ENCODE results near the gene ING5.
"Not testable (repeated sequence)": the region's sequence is repeated elsewhere in the genome, so short reads cannot be mapped to it uniquely, and the experiment has no call there.

ING5 gene

DNA sequence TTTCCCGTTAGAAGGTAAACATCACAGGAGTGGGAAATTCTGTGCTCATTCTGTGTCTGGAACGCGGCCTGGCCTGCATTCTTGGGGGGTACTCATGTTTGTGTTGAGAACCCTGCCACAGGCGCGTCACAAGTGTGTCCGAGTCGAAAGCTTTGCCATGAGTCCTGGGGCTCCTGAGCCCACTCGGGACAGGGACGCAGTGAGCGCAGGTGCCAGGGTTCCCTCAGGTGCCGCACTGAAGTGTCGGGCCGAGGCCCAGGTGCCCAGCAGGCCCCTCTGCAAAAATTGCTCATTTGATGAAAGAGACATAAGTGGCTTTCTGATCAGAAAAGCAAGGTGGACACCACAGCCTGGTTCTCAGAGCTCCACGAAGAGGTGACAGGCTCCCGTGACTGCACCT is 37.3 kb downstream of the ING5 start:
- no peak for DNase-seq (ENCODE audit: low spot score)

DNA sequence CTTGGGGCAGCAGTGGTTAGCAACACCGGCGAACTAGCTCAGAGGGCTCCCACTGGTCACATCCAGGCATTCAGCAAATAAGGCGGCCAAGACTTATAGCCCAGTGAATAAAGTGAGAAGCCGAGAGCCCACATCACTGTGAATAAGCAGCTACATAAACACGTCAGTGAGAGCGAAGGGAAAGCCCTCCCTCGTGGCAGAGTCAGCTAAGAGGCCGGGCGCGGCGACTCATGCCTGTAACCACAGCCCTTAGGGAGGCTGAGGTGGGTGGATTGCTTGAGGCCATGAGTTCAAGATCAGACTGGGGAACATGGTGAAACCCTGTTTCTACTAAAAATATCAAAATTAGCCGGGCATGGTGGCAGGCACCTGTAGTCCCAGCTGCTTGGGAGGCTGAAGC is 37.8 kb downstream of the ING5 start:
- no peak for DNase-seq (ENCODE audit: low spot score)

DNA sequence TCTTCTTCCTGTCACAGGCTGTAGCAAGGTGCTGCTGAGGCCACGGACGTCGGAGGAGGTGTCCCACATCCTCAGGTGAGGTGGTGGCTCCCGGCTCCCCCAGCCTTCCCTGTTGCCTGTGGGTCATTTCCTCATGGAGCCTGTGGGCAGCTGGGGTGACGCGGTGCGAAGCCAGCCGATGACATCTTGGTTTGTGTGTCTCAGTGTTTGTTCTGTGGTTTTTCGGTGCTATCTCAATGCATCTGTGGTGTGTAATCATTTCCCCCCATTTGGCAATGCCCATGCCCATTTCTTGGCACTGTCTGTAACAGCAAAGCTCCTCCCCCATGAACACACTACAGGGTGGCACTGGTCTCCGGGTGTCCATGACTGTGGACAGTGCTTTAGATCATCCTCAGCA is 39.2 kb downstream of the ING5 start:
- DNase-seq (ENCODE audit: low spot score): no peak

DNA sequence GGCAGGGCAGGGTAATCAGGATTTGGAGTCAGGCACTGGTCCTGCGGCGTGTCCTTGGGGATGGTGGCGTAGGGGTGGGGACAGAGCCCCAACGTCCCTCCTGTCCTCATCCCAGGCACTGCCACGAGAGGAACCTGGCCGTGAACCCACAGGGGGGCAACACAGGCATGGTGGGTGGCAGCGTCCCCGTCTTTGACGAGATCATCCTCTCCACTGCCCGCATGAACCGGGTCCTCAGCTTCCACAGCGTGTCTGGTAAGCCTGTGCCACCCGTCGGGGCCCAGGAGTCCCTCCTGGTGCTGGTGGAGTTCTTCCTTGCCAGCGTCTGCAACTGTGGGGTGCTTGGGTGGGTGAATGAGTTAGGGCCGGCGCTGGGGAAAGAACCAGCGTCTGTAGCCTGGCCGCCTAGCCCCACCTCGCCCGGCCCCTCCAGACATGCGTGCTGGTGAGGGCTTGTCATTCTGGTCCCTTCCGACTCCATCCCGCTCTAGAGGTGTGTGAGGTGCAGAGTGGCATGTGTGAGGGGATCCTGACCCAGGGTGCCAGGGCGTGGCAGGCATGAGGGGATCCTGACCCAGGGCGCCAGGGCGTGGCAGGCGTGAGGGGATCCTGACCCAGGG is 40.6 kb downstream of the ING5 start:
- DNase-seq (ENCODE audit: low spot score): no peak

DNA sequence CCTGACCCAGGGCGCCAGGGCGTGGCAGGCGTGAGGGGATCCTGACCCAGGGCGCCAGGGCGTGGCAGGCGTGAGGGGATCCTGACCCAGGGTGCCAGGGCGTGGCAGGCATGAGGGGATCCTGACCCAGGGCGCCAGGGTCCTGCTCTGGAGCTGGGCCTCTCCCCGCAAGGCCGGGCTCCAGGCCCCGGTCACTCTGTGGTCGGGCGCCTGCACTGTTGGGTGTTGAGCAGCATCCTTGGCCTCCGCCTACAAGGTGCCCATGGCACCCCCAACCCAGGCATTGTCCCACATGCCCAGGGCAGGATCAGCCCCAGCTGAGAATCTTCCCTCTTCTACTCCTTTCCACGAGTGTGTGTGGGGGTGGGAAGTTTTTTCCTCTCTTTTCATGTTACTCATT is 41.2 kb downstream of the ING5 start:
- not testable (repeated sequence) for DNase-seq (ENCODE audit: low spot score)

DNA sequence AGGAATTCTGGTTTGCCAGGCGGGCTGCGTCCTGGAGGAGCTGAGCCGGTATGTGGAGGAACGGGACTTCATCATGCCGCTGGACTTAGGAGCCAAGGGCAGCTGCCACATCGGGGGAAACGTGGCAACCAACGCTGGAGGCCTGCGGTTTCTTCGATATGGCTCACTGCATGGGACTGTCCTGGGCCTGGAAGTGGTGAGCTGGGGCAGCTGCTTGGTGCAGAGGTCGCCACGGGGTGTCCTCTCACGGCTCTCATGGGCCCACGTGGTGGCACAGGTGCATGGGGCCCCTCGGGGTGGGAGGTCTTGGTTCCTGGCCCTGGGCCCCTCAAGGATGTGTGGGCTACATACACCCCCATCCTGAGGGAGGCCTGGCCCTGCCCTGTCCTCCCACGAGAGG is 41.8 kb downstream of the ING5 start:
- DNase-seq (ENCODE audit: low spot score): no peak

DNA sequence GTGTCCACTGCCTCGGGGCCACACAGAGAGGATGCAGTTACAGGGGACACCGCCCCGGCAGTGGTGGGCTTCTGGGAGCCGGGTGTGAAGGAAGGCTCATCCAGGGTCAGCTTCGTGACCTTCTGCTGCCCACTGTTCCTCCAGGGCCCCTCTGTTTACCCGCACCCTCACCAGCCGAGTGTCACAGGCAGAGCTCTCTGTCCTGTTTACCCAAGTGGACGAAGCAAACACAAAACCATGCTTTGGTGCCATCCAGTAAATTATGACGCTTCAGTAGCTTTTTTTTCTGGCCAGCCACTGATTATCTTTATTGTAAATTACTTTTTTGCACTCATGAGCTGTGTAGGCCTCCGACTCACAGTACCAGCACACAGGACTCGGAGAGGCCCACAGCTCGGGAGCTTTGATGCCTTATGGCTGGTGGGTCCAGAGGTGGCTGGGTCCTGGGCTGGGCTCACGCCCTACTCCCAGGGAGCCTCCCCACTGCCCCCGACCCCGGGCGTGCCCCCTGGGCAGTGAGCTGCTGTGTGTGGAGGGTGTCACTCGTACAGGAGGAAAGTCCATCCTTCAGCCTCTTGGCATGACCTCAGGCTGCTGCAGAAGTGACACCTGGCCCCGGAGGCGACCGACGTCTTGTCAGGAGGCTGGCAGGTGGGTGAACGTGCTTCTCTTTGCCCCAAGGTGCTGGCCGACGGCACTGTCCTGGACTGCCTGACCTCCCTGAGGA is 42.4 kb downstream of the ING5 start:
- DNase-seq (ENCODE audit: low spot score): no peak

DNA sequence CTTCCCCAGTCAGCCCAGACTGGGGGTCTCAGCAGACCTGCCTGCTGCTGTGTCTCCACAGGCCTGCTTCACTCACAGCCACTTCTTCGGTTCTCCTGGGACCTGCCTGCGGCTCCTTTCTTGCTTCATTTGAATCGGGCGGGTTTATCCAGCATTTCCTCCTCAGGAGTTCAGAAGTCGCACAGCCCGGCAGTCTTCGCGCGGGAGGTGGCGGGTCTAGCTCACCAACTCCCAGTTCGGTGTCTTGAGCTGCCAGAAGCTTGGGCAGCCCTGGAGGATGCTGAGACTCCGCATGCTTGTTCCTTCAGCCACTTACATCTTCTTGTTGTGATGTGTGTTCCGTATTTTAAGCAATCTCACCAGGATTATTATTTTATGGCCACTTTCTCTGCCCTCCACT is 43.4 kb downstream of the ING5 start:
- DNase-seq (ENCODE audit: low spot score): no peak

DNA sequence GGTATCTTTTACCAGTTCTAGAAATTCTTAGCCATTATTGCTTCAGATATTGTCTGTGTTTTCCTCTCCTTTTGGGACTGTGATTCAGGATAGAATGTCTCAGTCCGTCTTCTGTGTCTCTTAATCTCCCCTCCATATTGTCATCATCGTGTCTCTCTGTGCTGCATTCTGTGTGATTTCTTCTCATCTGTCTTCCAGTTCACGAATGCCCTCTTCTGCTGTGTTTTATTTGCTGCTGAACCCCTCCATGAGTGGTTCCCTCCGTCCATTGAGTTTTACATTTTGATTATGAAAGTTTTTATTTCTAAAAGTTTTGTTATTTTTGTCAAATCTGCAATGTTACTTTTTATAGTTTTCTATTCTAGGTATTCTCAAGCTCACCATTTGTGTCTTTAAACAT is 44.2 kb downstream of the ING5 start:
- no peak for DNase-seq (ENCODE audit: low spot score)

DNA sequence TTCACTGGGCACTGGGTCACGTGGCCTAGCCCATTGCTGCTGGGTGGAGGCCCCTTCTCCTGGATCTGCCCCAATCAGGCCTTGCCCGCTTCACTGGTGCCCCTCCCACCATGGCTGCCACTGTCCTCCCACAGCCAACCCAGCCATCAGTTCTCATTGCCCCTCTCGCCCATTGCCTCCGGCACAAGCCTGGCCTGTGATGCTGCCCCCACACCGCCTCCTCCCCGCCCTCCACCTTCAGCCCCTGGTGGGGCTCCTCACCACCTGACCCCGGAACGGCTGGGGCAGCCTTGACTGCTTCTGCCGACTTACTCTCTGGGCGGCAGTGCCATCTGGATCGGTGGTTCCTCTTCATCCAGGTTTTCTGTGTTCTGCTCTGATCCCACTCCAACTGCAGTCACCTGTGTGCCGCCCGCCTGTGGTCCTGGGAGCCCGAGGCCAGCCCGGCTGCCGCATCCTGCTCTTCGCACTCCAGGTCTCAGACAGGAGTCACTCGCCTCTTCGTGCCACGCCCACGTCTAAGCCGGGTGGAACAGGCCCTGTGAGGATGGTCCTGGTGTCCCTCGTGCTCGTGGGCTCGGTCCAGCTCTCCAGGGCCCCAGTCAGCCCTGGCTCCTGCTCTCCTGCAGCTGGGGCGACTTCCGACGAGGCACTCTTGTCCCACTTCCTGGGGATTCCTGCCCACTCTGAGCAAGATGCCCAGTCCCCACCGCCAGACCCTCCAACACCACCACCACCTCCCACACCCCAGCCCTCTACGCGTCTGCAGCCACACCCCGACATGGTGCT is 46.8 kb downstream of the ING5 start:
- DNase-seq (ENCODE audit: low spot score): no peak

DNA sequence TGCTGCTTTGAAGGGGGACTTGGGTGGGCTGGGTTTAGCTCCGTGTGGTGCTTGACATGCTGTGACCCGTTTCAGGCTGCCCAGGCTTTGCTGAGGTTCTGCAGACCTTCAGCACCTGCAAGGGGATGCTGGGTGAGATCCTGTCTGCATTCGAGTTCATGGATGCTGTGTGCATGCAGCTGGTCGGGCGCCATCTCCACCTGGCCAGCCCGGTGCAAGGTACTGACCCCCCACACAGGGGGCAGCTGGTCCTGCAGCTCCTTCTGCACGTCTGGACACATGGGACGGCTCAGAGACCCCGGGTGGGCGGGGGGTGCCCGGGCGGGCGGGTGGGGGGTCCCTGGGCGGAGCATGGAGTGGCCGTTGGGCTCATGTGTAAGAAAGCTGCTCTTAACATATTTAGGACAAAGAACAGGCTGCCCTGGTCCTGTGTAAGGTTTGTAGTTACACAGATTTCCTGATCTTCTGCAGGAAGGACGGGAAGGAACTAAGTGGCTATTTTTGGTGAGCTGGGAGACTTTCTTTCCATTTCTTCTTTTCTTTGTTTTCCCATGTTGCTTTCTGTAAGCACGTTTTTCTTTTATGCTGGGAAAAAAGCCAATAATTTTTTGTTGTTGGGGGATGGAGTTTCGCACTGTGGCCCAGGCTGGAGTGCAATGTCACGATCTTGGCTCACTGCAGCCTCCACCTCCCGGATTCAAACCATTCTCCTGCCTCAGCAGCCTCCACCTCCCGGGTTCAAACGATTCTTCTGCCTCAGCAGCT is 48.4 kb downstream of the ING5 start:
- no peak for DNase-seq (ENCODE audit: low spot score)

DNA sequence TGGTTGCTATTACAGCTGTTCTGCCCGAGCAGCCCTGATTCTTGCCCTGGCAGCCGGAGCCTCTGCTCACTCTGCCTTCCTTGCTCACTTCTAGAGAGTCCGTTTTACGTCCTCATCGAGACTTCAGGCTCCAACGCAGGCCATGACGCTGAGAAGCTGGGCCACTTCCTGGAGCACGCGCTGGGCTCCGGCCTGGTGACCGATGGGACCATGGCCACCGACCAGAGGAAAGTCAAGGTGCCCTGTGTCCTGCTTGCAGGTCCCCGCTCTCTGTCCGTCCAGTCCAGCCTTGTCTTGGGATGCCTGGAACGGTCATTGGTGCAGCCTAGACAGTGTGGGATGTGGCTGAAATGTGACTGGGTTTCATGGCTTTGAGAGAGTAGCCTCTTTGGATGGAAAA is 49.3 kb downstream of the ING5 start:
- DNase-seq (ENCODE audit: low spot score): no peak

DNA sequence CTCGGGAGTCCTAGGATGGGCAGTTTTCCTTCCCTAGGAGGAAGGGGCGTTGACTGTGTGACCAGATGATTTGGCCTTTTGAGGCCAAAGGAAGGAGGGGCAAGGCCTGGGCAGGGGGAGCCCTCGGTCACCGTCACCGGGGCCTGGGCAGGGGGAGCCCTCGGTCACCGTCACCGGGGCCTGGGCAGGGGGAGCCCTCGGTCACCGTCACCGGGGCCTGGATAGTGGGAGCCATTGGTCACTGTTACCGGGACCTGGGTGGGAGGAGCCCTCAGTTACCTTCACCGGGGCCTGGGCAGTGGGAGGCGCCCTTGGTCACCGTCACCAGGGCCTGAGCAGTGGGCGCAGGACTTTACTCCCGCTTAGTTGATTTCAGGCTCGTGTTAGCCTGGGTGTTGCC is 49.9 kb downstream of the ING5 start:
- no peak for DNase-seq (ENCODE audit: low spot score)

DNA sequence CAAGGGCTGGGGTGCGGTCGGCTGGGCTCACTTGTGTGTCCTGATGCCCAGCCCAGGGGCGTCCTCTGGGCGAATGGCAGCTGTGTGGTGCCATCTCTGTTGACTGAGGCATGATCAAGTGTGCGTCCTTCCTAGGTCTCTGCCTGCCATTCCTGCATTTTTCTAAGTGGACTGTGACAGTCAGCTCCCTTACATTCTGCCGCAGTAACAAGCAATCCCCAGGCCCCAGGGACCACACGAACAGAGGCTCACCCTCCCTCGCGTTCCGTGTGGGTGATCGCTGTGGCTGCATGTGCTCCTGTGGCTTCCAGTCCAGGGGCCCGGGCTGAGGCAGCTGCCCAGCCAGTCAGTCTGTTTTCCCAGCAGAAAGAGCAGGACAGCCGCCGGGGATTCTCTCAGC is 50.4 kb downstream of the ING5 start:
- no peak for DNase-seq (ENCODE audit: low spot score)

DNA sequence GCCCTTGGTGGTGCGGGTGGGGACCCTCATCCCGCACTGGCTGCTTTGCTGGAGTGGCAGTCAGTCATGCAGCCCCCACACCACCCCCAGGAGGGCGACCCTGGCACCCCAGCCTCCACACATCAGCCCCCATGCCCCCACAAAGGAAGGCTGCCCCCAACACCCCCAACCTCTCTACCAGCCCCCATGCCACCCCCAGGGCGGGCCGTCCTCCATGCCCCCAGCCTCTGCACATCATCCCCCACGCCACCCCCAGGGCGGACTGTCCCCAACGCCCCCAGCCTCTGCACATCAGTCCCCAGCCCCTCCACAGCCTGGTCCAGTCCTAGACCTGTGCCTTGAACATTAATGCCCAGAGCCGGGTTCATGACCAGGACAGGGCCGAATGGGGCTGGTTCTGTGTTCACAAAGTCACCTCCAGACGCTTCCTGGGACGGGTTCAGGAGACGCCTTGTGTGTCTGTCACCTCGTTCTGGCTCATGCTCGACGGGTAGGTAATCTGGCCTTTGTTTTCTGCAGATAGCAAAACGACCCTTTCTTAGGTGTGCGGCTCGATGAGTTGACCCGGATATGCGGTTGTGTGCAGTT is 50.9 kb downstream of the ING5 start:
- no peak for DNase-seq (ENCODE audit: low spot score)

DNA sequence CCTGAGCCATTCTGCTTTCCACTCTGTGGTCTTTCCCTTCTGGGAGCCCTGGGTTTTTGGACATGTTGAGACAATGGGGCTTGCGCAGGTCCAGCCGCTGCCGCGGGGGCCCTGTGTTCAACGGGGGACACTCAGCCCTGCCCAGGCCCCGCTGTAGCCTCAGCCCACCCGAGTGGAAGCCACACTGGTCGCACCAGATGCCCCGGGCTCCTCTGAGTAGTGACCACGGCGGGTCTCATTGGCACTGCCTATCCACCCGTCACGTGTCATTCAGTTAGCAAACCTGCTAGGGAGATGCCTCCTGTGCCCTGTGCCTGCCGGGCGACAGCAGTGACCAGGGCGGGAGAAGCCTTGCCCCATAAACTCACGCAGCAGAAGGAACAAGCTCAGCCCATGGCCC is 51.7 kb downstream of the ING5 start:
- DNase-seq (ENCODE audit: low spot score): no peak

DNA sequence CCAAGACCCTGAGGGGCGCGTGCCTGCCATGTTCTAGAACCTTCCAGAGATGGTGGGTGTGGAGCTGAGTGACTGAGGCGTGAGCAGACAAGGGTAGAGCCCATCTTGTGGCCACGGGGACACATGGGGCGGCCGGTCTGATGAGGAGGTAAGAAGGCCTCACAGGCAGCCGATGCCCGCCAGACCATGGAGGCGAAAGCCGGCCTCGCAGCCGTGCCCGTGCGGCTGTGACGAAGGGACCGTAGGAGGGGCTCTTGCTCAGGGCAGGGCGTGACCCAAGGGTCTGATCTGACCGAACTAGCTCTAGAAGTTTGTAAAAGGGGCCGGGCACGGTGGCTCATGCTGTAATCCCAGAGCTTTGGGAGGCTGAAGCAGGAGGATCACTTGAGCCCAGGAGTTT is 52.2 kb downstream of the ING5 start:
- DNase-seq (ENCODE audit: low spot score): no peak

DNA sequence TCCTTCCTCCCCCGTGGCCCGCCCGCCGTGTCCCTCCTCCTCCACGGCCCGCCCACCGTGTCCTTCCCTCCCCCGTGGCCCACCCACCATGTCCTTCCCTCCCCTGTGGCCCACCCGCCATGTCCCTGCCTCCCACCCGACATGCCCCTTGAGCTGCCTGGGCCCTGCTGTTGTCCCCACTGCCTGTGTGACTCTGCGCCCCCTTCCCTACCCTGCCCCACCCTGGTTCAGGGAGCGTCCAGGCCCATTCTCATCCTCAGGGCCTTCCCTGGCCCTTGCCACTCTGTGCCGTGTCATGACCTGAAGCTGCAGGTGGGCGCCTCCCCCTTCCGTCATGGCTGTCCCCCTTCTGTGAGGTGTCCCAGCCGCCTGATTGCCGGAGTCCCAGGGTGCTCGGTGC is 53.3 kb downstream of the ING5 start:
- no peak for DNase-seq (ENCODE audit: low spot score)

DNA sequence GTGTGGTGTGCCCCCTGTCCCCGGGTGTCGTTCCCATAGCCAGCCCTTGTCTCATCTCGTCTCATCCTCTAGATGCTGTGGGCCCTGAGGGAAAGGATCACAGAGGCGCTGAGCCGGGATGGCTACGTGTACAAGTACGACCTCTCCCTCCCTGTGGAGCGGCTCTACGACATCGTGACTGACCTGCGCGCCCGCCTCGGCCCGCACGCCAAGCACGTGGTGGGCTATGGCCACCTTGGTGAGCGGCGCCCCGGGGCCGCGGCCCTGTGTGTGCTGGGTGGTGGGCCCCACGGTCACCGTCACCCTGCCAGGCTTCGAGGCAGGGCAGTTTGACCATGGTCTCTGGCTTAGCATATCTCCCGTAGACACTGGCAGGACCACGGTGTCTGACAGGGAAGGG is 53.9 kb downstream of the ING5 start:
- no peak for DNase-seq (ENCODE audit: low spot score)

DNA sequence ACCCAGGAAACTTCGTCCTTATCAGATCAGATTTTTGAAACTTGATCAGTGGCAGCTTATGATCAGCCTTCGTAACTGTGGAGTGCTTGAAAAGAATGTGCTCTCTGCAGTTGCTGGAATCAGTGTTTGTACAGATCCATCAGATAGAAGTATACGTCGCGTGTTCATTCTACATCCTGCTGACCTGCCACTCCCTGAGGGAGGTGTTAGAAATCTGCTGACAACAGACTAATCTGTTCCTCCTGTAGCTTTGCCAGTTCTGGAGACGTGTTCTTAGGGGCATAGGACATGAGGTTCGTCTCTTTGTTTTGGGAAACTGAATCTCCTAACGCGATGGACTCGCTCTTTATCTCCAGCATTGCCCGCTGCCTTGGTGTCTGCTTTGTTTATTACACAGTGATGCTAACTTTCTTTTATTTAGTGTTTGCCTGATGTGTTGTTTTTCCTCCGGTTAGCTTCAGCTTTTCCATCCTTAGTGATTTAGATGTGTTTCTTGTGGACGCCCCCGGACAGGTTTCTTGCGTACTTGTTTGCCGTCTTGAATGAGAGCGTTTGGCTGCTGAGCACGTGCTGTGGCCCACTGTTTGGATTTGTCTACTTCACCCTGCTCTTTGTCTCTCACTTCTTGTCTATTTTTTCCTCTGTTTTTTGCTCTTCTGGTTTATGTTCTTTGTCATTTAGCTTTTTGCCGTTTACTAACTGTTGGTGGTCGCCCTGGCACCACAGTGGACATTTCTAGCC is 57.4 kb downstream of the ING5 start:
- no peak for DNase-seq (ENCODE audit: low spot score)

DNA sequence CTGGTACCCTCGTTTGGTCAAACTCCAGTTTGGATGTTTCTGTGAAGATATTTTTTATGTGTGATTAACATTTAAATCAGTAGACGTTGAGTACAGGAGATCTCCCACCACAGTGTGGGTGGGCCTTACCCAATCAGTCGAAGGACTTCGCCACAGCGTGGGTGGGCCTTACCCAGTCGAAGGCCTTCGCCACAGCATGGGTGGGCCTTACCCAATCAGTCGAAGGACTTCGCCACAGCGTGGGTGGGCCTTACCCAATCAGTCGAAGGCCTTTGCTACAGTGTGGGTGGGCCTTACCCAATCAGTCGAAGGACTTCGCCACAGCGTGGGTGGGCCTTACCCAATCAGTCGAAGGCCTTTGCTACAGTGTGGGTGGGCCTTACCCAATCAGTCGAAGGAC is 58.1 kb downstream of the ING5 start:
- not testable (repeated sequence) for DNase-seq (ENCODE audit: low spot score)
